ENCODE measurements around the gene C7. TPM values are rescaled to one million over a fixed set of nuclear protein-coding genes. Genes with fewer than 3 reads are reported as not detected.
"Not testable (repeated sequence)": the region's sequence is repeated elsewhere in the genome, so short reads cannot be mapped to it uniquely, and the experiment has no call there.

C7 gene
- total RNA-seq, 2 donors from 2014 or later, result not detected

GRCh38 chr5:40895440-40896425, 13.6 kb upstream of the C7 start:
- peaks cover 5 to 35% of the 10 kb centered on the region in 2 donors for H3K27me3 Mint-ChIP-seq
- H3K4me3 Mint-ChIP-seq; H3K36me3 Mint-ChIP-seq; H3K27ac Mint-ChIP-seq; H3K4me1 Mint-ChIP-seq (ENCODE audit: low read depth in 2 of 2); DNase-seq (ENCODE audit: low spot score); H3K9me3 Mint-ChIP-seq; ATAC-seq: not testable (repeated sequence)

- no peak for DNase-seq (ENCODE audit: low spot score)
- no peak overlapping the region for H3K27ac Mint-ChIP-seq
- no peak for ATAC-seq
- H3K4me3 Mint-ChIP-seq, result no peak overlapping the region
- no peaks in the 10 kb centered on the region for H3K9me3 Mint-ChIP-seq
- H3K4me1 Mint-ChIP-seq (ENCODE audit: low read depth in 2 of 2), result no peaks in the 10 kb centered on the region
- H3K36me3 Mint-ChIP-seq, result no peaks in the 10 kb centered on the region
- peaks cover 6 to 21% of the 10 kb centered on the region in 2 donors for H3K27me3 Mint-ChIP-seq
Measured at GRCh38 chr5:40904205-40904993, 4.9 kb upstream of the C7 start.

GRCh38 chr5:40904994-40905306, 4.3 kb upstream of the C7 start:
- Mint-ChIP-seq H3K9me3 (no peaks in the 10 kb centered on the region), H3K4me1 (ENCODE audit: low read depth in 2 of 2) (no peaks in the 10 kb centered on the region), H3K36me3 (no peaks in the 10 kb centered on the region), H3K27me3 (peaks cover 6 to 26% of the 10 kb centered on the region in 2 donors), H3K27ac (no peak overlapping the region), H3K4me3 (no peak overlapping the region)
- DNase-seq (ENCODE audit: low spot score) (no peak), ATAC-seq (no peak)

- no peaks in the 10 kb centered on the region for H3K9me3 Mint-ChIP-seq
- no peaks in the 10 kb centered on the region for H3K36me3 Mint-ChIP-seq
- DNase-seq (ENCODE audit: low spot score) (no peak), ATAC-seq (no peak)
- H3K4me3 Mint-ChIP-seq, result no peak overlapping the region
- peaks cover 10 to 33% of the 10 kb centered on the region in 2 donors for H3K27me3 Mint-ChIP-seq
- no peak overlapping the region for H3K27ac Mint-ChIP-seq
- H3K4me1 Mint-ChIP-seq (ENCODE audit: low read depth in 2 of 2), result no peaks in the 10 kb centered on the region
Measured at GRCh38 chr5:40906351-40906751, 2.9 kb upstream of the C7 start.

- no peaks in the 10 kb centered on the region for H3K9me3 Mint-ChIP-seq
- DNase-seq (ENCODE audit: low spot score) (no peak), ATAC-seq (no peak)
- H3K4me3 Mint-ChIP-seq, result no peak overlapping the region
- no peak overlapping the region for H3K27ac Mint-ChIP-seq
- H3K36me3 Mint-ChIP-seq, result no peaks in the 10 kb centered on the region
- peaks cover 18 to 45% of the 10 kb centered on the region in 2 donors for H3K27me3 Mint-ChIP-seq
- H3K4me1 Mint-ChIP-seq (ENCODE audit: low read depth in 2 of 2), result no peaks in the 10 kb centered on the region
Measured at GRCh38 chr5:40909723-40910122, 426 bp downstream of the C7 start.

GRCh38 chr5:40911266-40911665, 2.0 kb downstream of the C7 start:
- Mint-ChIP-seq H3K36me3 (no peaks in the 10 kb centered on the region), H3K27ac (no peak overlapping the region), H3K4me1 (ENCODE audit: low read depth in 2 of 2) (peaks cover 0 to 2% of the 10 kb centered on the region in 2 donors), H3K27me3 (peaks cover 26 to 51% of the 10 kb centered on the region in 2 donors), H3K4me3 (no peak overlapping the region), H3K9me3 (no peaks in the 10 kb centered on the region)
- no peak for DNase-seq (ENCODE audit: low spot score)
- no peak for ATAC-seq

- Mint-ChIP-seq H3K27ac (no peak overlapping the region), H3K27me3 (peaks cover 35 to 48% of the 10 kb centered on the region in 2 donors), H3K4me1 (ENCODE audit: low read depth in 2 of 2) (peaks cover 0 to 2% of the 10 kb centered on the region in 2 donors), H3K4me3 (no peak overlapping the region), H3K36me3 (no peaks in the 10 kb centered on the region), H3K9me3 (no peaks in the 10 kb centered on the region)
- DNase-seq (ENCODE audit: low spot score), result no peak
- no peak for ATAC-seq
Measured at GRCh38 chr5:40914835-40915234, 5.5 kb downstream of the C7 start.

GRCh38 chr5:40915341-40915926, 6.1 kb downstream of the C7 start:
- Mint-ChIP-seq H3K4me3 (no peak overlapping the region), H3K9me3 (no peaks in the 10 kb centered on the region), H3K36me3 (no peaks in the 10 kb centered on the region), H3K4me1 (ENCODE audit: low read depth in 2 of 2) (peaks cover 0 to 2% of the 10 kb centered on the region in 2 donors), H3K27ac (no peak overlapping the region), H3K27me3 (peaks cover 35 to 46% of the 10 kb centered on the region in 2 donors)
- no peak for DNase-seq (ENCODE audit: low spot score)
- ATAC-seq, result no peak

- peaks cover 33 to 44% of the 10 kb centered on the region in 2 donors for H3K27me3 Mint-ChIP-seq
- no peak for ATAC-seq
- H3K27ac Mint-ChIP-seq, result no peak overlapping the region
- no peaks in the 10 kb centered on the region for H3K36me3 Mint-ChIP-seq
- no peak overlapping the region for H3K4me3 Mint-ChIP-seq
- H3K4me1 Mint-ChIP-seq (ENCODE audit: low read depth in 2 of 2), result peaks cover 0 to 2% of the 10 kb centered on the region in 2 donors
- no peaks in the 10 kb centered on the region for H3K9me3 Mint-ChIP-seq
- no peak for DNase-seq (ENCODE audit: low spot score)
Measured at GRCh38 chr5:40916226-40916625, 6.9 kb downstream of the C7 start.

- DNase-seq (ENCODE audit: low spot score), result no peak
- no peak overlapping the region for H3K4me3 Mint-ChIP-seq
- H3K4me1 Mint-ChIP-seq (ENCODE audit: low read depth in 2 of 2), result no peaks in the 10 kb centered on the region
- peaks cover 6 to 38% of the 10 kb centered on the region in 2 donors for H3K27me3 Mint-ChIP-seq
- H3K9me3 Mint-ChIP-seq, result peaks cover 15% of the 10 kb centered on the region
- peaks cover 16% of the 10 kb centered on the region for H3K36me3 Mint-ChIP-seq
- H3K27ac Mint-ChIP-seq, result no peak overlapping the region
- no peak for ATAC-seq
Measured at GRCh38 chr5:40928886-40929448, 19.7 kb downstream of the C7 start.

GRCh38 chr5:40932766-40933165, 23.5 kb downstream of the C7 start:
- ATAC-seq (no peak), DNase-seq (ENCODE audit: low spot score) (no peak)
- no peak overlapping the region for H3K4me3 Mint-ChIP-seq
- peaks cover 9 to 12% of the 10 kb centered on the region in 2 donors for H3K27me3 Mint-ChIP-seq
- no peaks in the 10 kb centered on the region for H3K36me3 Mint-ChIP-seq
- no peaks in the 10 kb centered on the region for H3K9me3 Mint-ChIP-seq
- no peaks in the 10 kb centered on the region for H3K4me1 Mint-ChIP-seq (ENCODE audit: low read depth in 2 of 2)
- H3K27ac Mint-ChIP-seq, result no peak overlapping the region

GRCh38 chr5:40937075-40937474, 27.8 kb downstream of the C7 start:
- H3K4me3 Mint-ChIP-seq, result no peak overlapping the region
- no peaks in the 10 kb centered on the region for H3K36me3 Mint-ChIP-seq
- no peak for ATAC-seq
- no peaks in the 10 kb centered on the region for H3K4me1 Mint-ChIP-seq (ENCODE audit: low read depth in 2 of 2)
- no peaks in the 10 kb centered on the region for H3K9me3 Mint-ChIP-seq
- peaks cover 9 to 18% of the 10 kb centered on the region in 2 donors for H3K27me3 Mint-ChIP-seq
- no peak for DNase-seq (ENCODE audit: low spot score)
- no peak overlapping the region for H3K27ac Mint-ChIP-seq

- no peak overlapping the region for H3K4me3 Mint-ChIP-seq
- no peaks in the 10 kb centered on the region for H3K9me3 Mint-ChIP-seq
- no peak for DNase-seq (ENCODE audit: low spot score)
- no peaks in the 10 kb centered on the region for H3K36me3 Mint-ChIP-seq
- ATAC-seq, result no peak
- H3K27ac Mint-ChIP-seq, result no peak overlapping the region
- no peaks in the 10 kb centered on the region for H3K4me1 Mint-ChIP-seq (ENCODE audit: low read depth in 2 of 2)
- peaks cover 5 to 9% of the 10 kb centered on the region in 2 donors for H3K27me3 Mint-ChIP-seq
Measured at GRCh38 chr5:40939753-40940152, 30.5 kb downstream of the C7 start.

All from natural killer cell treated with Interleukin-12 subunit alpha and Interleukin-12 subunit beta and Interleukin-15 and Interleukin-18, amount 100 ng/mL, for 72 hours (primary cell).